K562 (cell line): Measurements from ENCODE around the gene MTMR3. TPM values are rescaled to one million over a fixed set of nuclear protein-coding genes. Genes with fewer than 3 reads are reported as not detected.

ENCODE experiments used
- ATAC-seq: fragments of 200-7000 bp; cut with Tn5 transposase; 3 replicates; pipeline ENCODE4 v1.9.1; 2020; ENCODE audit warnings: moderate library complexity
- BruUV-seq: library from RNA; stranded (reverse); fragments of 400-500 nt; replicated peaks from 2 replicates; lab custom pipeline; 2021; lab: Mats Ljungman, UMichigan
- CTCF ChIA-PET: fragments of 300-600 bp; formaldehyde crosslinking; extraction: SDS; loops from one replicate; lab custom pipeline; 2021; ENCODE audit warnings: low intra/inter-chr PET ratio; lab: Yijun Ruan, JAX
- POLR2A ChIA-PET: fragments of 300-600, 350-650 bp; sonication (Branson Sonifier 250); formaldehyde crosslinking; extraction: SDS; loops from one replicate; lab custom pipeline; 2021; ENCODE audit warnings: antibody characterized with exemption, inconsistent platforms; lab: Yijun Ruan, JAX
- DNase-seq, 4 experiments: peaks; one replicate each; pipeline versions ENCODE4 v3.0.0 to v3.0.0-alpha.2; 2011 to 2018; ENCODE audit warnings: low spot score in 3 of 4, mixed read lengths in 3 of 4; ENCODE audit errors: extremely low read depth in 1 of 4
- FAIRE-seq: peaks from 2 replicates; lab custom pipeline; 2011; peaks lifted over from hg19 to GRCh38; lab: Jason Lieb, UNC
- H2AFZ ChIP-seq: 2 replicates; pipeline ENCODE4 v1.6.0; 2011; ENCODE audit warnings: low read depth, low read length, control low read depth, inconsistent platforms
- H3K27ac ChIP-seq: fragments of 200-600 bp; 3 replicates; pipeline ENCODE4 v1.8.0; 2011; ENCODE audit warnings: low read depth, mild to moderate bottlenecking, control low read depth, inconsistent platforms, low read length, moderate library complexity, mixed read lengths; ENCODE audit errors: extremely low read depth
- H3K27me3 ChIP-seq, 2 experiments: fragments of 300-600 bp in 1 of 2; 2 replicates in 1 of 2; 3 replicates in 1 of 2; pipeline versions ENCODE4 v1.6.0 to v1.8.0; 2011; ENCODE audit warnings: inconsistent platforms in 2 of 2, low read length in 2 of 2, mild to moderate bottlenecking in 1 of 2, mixed read lengths in 1 of 2, moderate library complexity in 1 of 2; ENCODE audit not compliant: control insufficient read depth in 2 of 2, insufficient read depth in 2 of 2
- H3K36me3 ChIP-seq: fragments of 300-600 bp; 3 replicates; pipeline ENCODE4 v1.8.0; 2011; ENCODE audit warnings: mild to moderate bottlenecking, low read length, inconsistent platforms; ENCODE audit not compliant: control insufficient read depth, insufficient read depth
- H3K4me1 ChIP-seq, 2 experiments: fragments of 200-600 bp in 1 of 2; replicated peaks in 1 of 2; 2 replicates in 1 of 2; 3 replicates in 1 of 2; pipeline versions ENCODE4 v1.5.1 to v1.8.0; 2011; ENCODE audit warnings: inconsistent platforms in 2 of 2, low read length in 2 of 2, mild to moderate bottlenecking in 1 of 2, mixed read lengths in 1 of 2, moderate library complexity in 1 of 2; ENCODE audit not compliant: control insufficient read depth in 2 of 2, insufficient read depth in 2 of 2
- H3K4me2 ChIP-seq: 2 replicates; pipeline ENCODE4 v1.6.1; 2011; ENCODE audit warnings: low read length, control low read depth, inconsistent platforms, mixed read lengths; ENCODE audit not compliant: insufficient read depth
- H3K4me3 ChIP-seq: fragments of 200-600 bp; sonication (generic), shearing (Covaris generic); 2 replicates; pipeline ENCODE4 v1.5.1; 2016; ENCODE audit warnings: control low read depth, inconsistent platforms
- H3K79me2 ChIP-seq: fragments of 200-600 bp; 3 replicates; pipeline ENCODE4 v1.8.0; 2011; ENCODE audit warnings: low read length, inconsistent platforms; ENCODE audit not compliant: control insufficient read depth, insufficient read depth
- H3K9ac ChIP-seq, 2 experiments: 2 replicates each; pipeline versions ENCODE4 v1.6.0 to v1.6.1; 2011; ENCODE audit warnings: low read depth in 2 of 2, low read length in 2 of 2, control low read depth in 1 of 2, inconsistent platforms in 1 of 2, mild to moderate bottlenecking in 1 of 2, mixed read lengths in 1 of 2; ENCODE audit not compliant: insufficient read depth in 1 of 2
- H3K9me1 ChIP-seq: one replicate; pipeline ENCODE4 v1.6.0; 2011; ENCODE audit warnings: inconsistent platforms, mild to moderate bottlenecking, low read length, moderate library complexity; ENCODE audit not compliant: control insufficient read depth, insufficient read depth
- H3K9me3 ChIP-seq: replicated peaks from 2 replicates; pipeline ENCODE4 v1.5.1; 2011; ENCODE audit warnings: low read depth, low read length, inconsistent platforms; ENCODE audit not compliant: control insufficient read depth, insufficient read depth
- H4K20me1 ChIP-seq: replicated peaks from 2 replicates; pipeline ENCODE4 v1.6.1; 2011; ENCODE audit warnings: low read length, inconsistent platforms, mixed read lengths; ENCODE audit not compliant: control insufficient read depth, insufficient read depth
- PHTF2 ChIP-seq: fragments of 250-450 bp; sonication (Bioruptor Pico); IDR thresholded peaks from 2 replicates; pipeline ENCODE4 v1.5.0; 2021; ENCODE audit warnings: mild to moderate bottlenecking
- POLR3A ChIP-seq: IDR thresholded peaks from 2 replicates; pipeline ENCODE4 v1.6.1; 2011; ENCODE audit warnings: borderline replicate concordance, mild to moderate bottlenecking, moderate library complexity; ENCODE audit not compliant: insufficient read length, insufficient read depth; ENCODE audit errors: extremely low read depth
- TSC22D4 ChIP-seq: fragments of 450-650 bp; IDR thresholded peaks from 2 replicates; pipeline ENCODE4 v1.6.1; 2016; ENCODE audit warnings: missing genetic modification characterization, missing biosample characterization, control low read depth
- ZBTB26 ChIP-seq: fragments of 450-650 bp; formaldehyde crosslinking; IDR thresholded peaks from 2 replicates; pipeline ENCODE4 v1.4.0; 2022; ENCODE audit warnings: missing genetic modification characterization
- ZNF518B ChIP-seq: fragments of 250-450 bp; sonication (Bioruptor Pico); IDR thresholded peaks from 2 replicates; pipeline ENCODE4 v1.5.0; 2021; ENCODE audit warnings: mild to moderate bottlenecking, moderate library complexity
- WGBS: fragments of 100-300 bp; shearing (Covaris generic); methylation state at CpG from one replicate; pipeline ENCODE4 v1.1.6; 2016; ENCODE audit warnings: low coverage, mixed read lengths; ENCODE audit not compliant: insufficient coverage; ENCODE audit errors: missing lambda C conversion rate; 5-methylcytosine and 5-hydroxymethylcytosine counted together
- in situ Hi-C: fragments of 300-500 bp; cut with MboI; formaldehyde crosslinking; loops from 4 replicates; pipeline ENCODE4 v1.15.0; 2018; ENCODE audit warnings: inconsistent platforms, mixed read lengths
- intact Hi-C: fragments of 100-400 bp; cut with micrococcal nuclease; formaldehyde crosslinking; loops from 2 replicates; pipeline ENCODE4 v1.14.2; 2022
- polyA plus RNA-seq, 8 experiments: library from polyadenylated mRNA; depleted of rRNA in 4 of 8; stranded (reverse) in 5 of 8; unstranded in 3 of 8; fragments of >200 nt; fragmentation: Nextera tagmentation in 2 of 8; fragmentation: Illumina TruSeq in 1 of 8; extraction: Ambion mirVana in 2 of 8; extraction: Trizol in 1 of 8; gene quantifications; 2 replicates each; pipeline versions ENCODE4 v1.2.1 to v1.2.3, GENCODE V29; 2011 to 2014; ENCODE audit warnings: inconsistent platforms in 1 of 8, missing spikeins in 1 of 8
- total RNA-seq, 7 experiments: library from RNA; depleted of rRNA in 6 of 7; stranded (reverse); fragments of >200 nt in 6 of 7; fragmentation: Illumina TruSeq in 2 of 7; extraction: Trizol in 2 of 7; gene quantifications; 2 replicates each; pipeline versions ENCODE4 v1.2.1 to v1.2.3, GENCODE V29; 2011 to 2021; ENCODE audit warnings: low replicate concordance in 1 of 7

MTMR3 gene
- total and polyA plus RNA-seq, 9 of the 15 experiments (the other 6 are each of a cell fraction or from before 2014, with no cell fraction given) = 1.6 to 13.7 (median 7.9) TPM

GRCh38 chr22:30021338-30021737 is 138.4 kb downstream of the MTMR3 start:
- Histone ChIP-seq H3K36me3 (peaks cover 67% of the 10 kb centered on the region; the same call in 2 of the 3 replicates), H3K4me1 (no peaks in the 10 kb centered on the region; a peak in 1 of 5 replicates), H3K79me2 (no peaks in the 10 kb centered on the region), H3K9ac (no peak overlapping the region), H4K20me1 (no peaks in the 10 kb centered on the region), H3K9me3 (no peaks in the 10 kb centered on the region), H3K27me3 (no peaks in the 10 kb centered on the region), H2AFZ (no peak overlapping the region), H3K4me3 (no peak overlapping the region), H3K27ac (no peak overlapping the region), H3K9me1 (no peaks in the 10 kb centered on the region), H3K4me2 (no peak overlapping the region)
- FAIRE-seq (no peak), ATAC-seq (no peak), DNase-seq (no peak)
- TF ChIP-seq PHTF2 (no peak), POLR3A (no peak), ZBTB26 (CRISPR knock-in tag) (no peak), ZNF518B (CRISPR knock-in tag) (no peak), TSC22D4 (tag) (no peak)
- 84% methylated on average over 3 of the region's 3 CpGs for WGBS
- in situ Hi-C loops (no loop called here), intact Hi-C loops (no loop called here)
- ChIA-PET POLR2A (no interaction called here), CTCF (no interaction called here)
- BruUV-seq = no TSS peak
